Prostate gland (tissue), 2 donors: ENCODE measurements around the gene CCDC167. TPM values are rescaled to one million over a fixed set of nuclear protein-coding genes. Genes with fewer than 3 reads are reported as not detected.

Experiments used
- DNase-seq: peaks from one replicate; pipeline ENCODE4 v3.0.0-alpha.2; 2019; ENCODE audit warnings: low spot score
- H3K27ac ChIP-seq, 2 donors: fragments of 200-600 bp; sonication (generic); 2 replicates each; pipeline ENCODE4 v1.5.1; 2017 to 2019
- H3K27me3 ChIP-seq: fragments of 200-600 bp; sonication (generic); replicated peaks from 2 replicates; pipeline ENCODE4 v1.5.1; 2019; ENCODE audit not compliant: insufficient read depth
- H3K36me3 ChIP-seq, 2 donors: fragments of 200-600 bp; sonication (generic); 1 replicate in 1 of 2; 2 replicates in 1 of 2; pipeline versions ENCODE4 v1.5.1 to v1.8.1; 2017 to 2019
- H3K4me1 ChIP-seq: fragments of 200-600 bp; sonication (generic); replicated peaks from 2 replicates; pipeline ENCODE4 v1.5.1; 2019
- H3K4me3 ChIP-seq, 2 donors: fragments of 200-600 bp; sonication (generic); 2 replicates each; pipeline ENCODE4 v1.5.1; 2017 to 2019
- H3K9me3 ChIP-seq: fragments of 200-600 bp; sonication (generic); 2 replicates; pipeline ENCODE4 v1.5.1; 2017
- POLR2A ChIP-seq: fragments of 450-650 bp; IDR thresholded peaks from one replicate; pipeline ENCODE4 v1.6.1; 2016; ENCODE audit warnings: antibody characterized with exemption, mild to moderate bottlenecking
- POLR2AphosphoS5 ChIP-seq: sonication (generic); formaldehyde crosslinking; IDR thresholded peaks from one replicate; pipeline ENCODE4 v1.6.1; 2017; ENCODE audit warnings: antibody characterized with exemption
- WGBS: methylation state at CpG from one replicate; pipeline ENCODE4 v1.1.5; 2018; 5-methylcytosine and 5-hydroxymethylcytosine counted together
- intact Hi-C: fragments of 100-400 bp; cut with DNase I; formaldehyde crosslinking; loops from one replicate; pipeline ENCODE4 v1.14.2; 2022
- total RNA-seq, 2 donors: library from RNA; depleted of rRNA; stranded (reverse); fragments of >200 nt; gene quantifications; one replicate each; pipeline ENCODE4 v1.1.0, GENCODE V29; 2016
- TF ChIP-seq, protein P1 (sequence below), 4 experiments: fragments of 200-600 bp in 2 of 4; fragments of 450-650 bp in 2 of 4; sonication (generic) in 2 of 4; IDR thresholded peaks; 1 replicate in 3 of 4; 2 replicates in 1 of 4; pipeline ENCODE4 v1.5.1; 2016 to 2019; ENCODE audit warnings: antibody characterized with exemption in 4 of 4, mild to moderate bottlenecking in 2 of 4, moderate library complexity in 2 of 4

Gene CCDC167
- total RNA-seq, 2 donors from 2014 or later = 46.9 to 54.6 TPM

DNA sequence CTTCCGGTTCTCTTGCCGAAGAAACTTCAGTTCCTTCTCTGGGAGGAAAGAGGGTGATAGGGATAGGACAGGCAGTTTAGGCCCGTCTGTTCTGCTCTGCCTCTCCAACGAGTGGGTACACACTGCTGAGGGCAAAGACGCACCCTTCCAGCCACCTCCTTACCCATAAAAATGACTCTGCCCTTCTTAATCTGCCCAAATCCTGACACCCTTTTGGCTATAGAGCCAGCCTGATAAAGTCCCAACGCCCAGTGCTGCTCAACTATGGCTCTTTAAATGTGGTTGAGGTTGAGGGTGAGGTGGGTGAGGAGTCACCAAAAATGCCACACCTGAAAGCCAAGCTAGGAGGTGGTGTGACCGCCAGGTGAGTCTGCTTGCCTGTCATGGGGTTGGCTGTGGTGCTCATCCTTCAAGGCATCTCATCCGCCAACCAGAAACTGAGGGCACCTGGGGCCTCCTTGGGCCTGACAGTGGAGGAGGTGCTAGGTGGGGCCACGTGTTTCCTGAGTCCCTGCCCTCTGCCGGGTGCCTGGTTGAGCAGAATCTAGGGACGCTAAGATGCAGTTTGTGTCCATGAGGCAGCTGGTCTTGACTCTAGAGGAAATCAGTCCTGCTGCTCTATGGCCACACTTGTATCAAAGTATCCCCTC is 16.3 kb downstream of the CCDC167 start:
- DNase-seq = no peak
- no peaks in the 10 kb centered on the region for H3K36me3 ChIP-seq
- H3K4me1 ChIP-seq = peaks cover 3% of the 10 kb centered on the region
- no peak overlapping the region for H3K4me3 ChIP-seq
- no peak for TF ChIP-seq POLR2A
- no peak for TF ChIP-seq POLR2AphosphoS5
- TF ChIP-seq, protein P1, sequence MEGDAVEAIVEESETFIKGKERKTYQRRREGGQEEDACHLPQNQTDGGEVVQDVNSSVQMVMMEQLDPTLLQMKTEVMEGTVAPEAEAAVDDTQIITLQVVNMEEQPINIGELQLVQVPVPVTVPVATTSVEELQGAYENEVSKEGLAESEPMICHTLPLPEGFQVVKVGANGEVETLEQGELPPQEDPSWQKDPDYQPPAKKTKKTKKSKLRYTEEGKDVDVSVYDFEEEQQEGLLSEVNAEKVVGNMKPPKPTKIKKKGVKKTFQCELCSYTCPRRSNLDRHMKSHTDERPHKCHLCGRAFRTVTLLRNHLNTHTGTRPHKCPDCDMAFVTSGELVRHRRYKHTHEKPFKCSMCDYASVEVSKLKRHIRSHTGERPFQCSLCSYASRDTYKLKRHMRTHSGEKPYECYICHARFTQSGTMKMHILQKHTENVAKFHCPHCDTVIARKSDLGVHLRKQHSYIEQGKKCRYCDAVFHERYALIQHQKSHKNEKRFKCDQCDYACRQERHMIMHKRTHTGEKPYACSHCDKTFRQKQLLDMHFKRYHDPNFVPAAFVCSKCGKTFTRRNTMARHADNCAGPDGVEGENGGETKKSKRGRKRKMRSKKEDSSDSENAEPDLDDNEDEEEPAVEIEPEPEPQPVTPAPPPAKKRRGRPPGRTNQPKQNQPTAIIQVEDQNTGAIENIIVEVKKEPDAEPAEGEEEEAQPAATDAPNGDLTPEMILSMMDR (IDR thresholded peaks at IDR 0.05) = no peak
- intact Hi-C loops = loop anchor here (5.0 kb wide), 1 partner anchor 209 kb away; no protein-coding TSS in a partner anchor
- WGBS = 87% methylated on average over 11 of the region's 11 CpGs
- no peak overlapping the region for H3K27ac ChIP-seq
- H3K9me3 ChIP-seq = no peaks in the 10 kb centered on the region
- H3K27me3 ChIP-seq = no peaks in the 10 kb centered on the region

DNA sequence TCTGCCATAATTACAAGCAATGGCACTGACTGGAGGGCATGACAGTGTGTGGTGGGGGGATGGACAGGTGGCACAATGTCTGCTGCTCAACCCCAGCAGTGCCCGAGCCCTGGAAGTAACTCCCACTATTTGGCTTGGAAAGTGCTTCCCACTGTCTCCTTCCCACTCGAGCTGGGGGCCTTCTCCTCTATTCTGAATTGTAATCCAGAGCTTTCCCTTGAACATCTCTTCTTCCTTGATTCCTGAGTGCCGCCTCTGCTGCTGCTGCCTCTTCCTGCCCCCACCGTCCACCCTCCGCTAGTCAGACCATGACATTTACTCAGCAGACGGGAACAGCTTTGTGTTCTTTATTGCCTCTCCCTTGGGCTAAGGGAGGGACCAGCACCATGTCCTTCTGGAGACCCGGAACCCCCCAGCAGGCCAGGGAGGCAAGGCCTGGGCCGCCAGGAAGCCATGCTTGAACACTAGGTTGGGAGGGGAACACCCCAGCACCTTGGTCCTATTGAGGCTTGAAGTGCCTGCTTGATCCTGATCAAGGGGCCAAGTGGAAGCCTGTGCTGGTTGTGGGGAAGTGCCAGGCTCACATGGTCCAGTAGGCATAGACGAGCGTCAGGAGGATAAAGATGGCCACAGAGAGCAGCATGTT is 17.0 kb downstream of the CCDC167 start:
- TF ChIP-seq POLR2A (no peak), POLR2AphosphoS5 (no peak)
- TF ChIP-seq, protein P1 (IDR thresholded peaks at IDR 0.05) = no peak
- no peaks in the 10 kb centered on the region for H3K36me3 ChIP-seq
- peaks cover 3% of the 10 kb centered on the region for H3K4me1 ChIP-seq
- no peaks in the 10 kb centered on the region for H3K9me3 ChIP-seq
- no peak overlapping the region for H3K27ac ChIP-seq
- DNase-seq = no peak
- H3K4me3 ChIP-seq = no peak overlapping the region
- H3K27me3 ChIP-seq = no peaks in the 10 kb centered on the region
- intact Hi-C loops = loop anchor here (5.0 kb wide), 1 partner anchor 210 kb away; no protein-coding TSS in a partner anchor
- 81% methylated on average over 10 of the region's 10 CpGs for WGBS

DNA sequence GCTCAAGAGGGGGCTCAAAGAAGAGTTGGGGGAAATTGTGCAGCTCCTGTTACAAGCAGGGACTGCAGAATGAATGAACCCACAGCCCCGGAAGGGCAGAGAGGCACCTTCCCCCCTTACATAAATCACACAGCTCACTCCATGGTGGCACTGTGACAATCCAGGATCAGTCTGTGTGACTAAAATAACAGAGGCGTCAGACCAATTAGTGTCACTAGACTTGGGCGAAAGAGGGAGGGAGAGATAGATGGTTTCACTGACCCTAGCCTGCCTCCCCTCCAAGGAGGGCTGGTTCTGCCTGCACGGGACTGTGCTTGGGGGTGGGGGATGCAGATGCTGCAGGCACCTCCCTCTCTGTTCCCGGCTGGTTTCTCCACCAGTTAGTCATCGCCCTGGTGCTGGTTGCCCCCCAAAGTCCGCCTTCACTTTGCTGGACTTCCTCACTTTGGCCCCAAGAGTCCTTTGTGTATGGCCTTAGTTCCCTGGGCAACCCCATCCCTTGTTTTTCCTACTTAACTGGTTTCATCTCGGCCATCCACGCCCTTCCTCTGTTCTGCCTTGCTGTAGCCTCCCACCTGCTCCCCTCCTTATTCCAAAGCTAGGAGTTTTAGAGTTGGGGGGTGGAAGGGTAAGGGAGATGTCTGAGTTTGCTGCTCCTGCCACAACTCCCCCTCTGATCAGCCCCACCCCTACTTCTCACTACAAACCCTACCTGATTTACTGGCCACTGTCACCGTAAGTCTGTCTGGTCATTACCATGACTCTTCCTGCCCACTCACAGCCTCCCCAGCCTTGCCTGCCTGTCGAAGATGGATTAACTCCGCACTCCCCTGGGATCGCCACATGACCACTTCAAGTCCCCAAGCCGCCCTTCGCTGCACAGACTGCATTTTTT is 17.7 kb downstream of the CCDC167 start:
- Histone ChIP-seq H3K4me1 (peaks cover 3% of the 10 kb centered on the region), H3K9me3 (no peaks in the 10 kb centered on the region), H3K4me3 (no peak overlapping the region), H3K27ac (no peak overlapping the region), H3K27me3 (no peaks in the 10 kb centered on the region), H3K36me3 (no peaks in the 10 kb centered on the region)
- DNase-seq = no peak
- no peak for TF ChIP-seq POLR2A
- TF ChIP-seq, protein P1 (IDR thresholded peaks at IDR 0.05) = no peak
- no peak for TF ChIP-seq POLR2AphosphoS5
- intact Hi-C loops = loop anchor here (5.0 kb wide), 1 partner anchor 210 kb away; no protein-coding TSS in a partner anchor
- WGBS = 72% methylated on average over 15 of the region's 15 CpGs

DNA sequence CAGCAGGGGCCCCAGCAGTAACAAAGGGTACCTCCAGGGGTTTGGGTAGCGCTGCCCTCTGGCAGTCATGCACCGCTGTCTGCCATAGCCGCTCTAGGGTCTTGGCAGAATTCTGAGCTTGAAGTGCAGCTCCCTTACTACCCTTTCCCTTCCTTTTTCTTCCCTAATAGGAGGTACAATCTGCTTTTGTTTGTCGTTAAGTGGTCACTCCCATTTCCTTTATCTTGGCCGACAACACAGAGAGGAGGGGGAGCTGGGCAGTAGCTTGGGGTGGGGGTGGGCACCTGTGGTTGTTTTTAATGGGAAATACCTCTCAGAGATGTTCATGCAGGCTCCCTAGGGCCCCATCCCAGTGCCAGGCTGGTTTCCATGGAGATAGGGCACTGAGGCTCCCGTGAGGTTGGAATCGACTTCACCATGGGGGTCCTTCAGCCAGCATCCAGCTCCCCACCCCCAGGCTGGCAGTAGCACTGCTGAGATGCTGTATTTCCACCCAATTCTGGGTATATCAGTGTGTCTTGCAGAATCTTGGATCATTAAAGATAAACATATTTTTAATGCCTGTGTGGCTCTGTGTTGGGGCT is 18.6 kb downstream of the CCDC167 start:
- Histone ChIP-seq H3K27ac (no peak overlapping the region), H3K27me3 (no peaks in the 10 kb centered on the region), H3K9me3 (no peaks in the 10 kb centered on the region), H3K36me3 (no peaks in the 10 kb centered on the region), H3K4me1 (peaks cover 3% of the 10 kb centered on the region), H3K4me3 (no peak overlapping the region)
- DNase-seq = no peak
- TF ChIP-seq, protein P1 (IDR thresholded peaks at IDR 0.05) = no peak
- TF ChIP-seq POLR2A (no peak), POLR2AphosphoS5 (no peak)
- intact Hi-C loops = loop anchor here (5.0 kb wide), 1 partner anchor 211 kb away; no protein-coding TSS in a partner anchor
- WGBS = 46% methylated on average over 7 of the region's 7 CpGs
